Stimulated activated naive B cell treated with anti-CD40 and anti-IgM and Interleukin-4, amounts not matched to agents 10 μg/mL and 1 μg/mL and 100 μg/mL, for 72 hours (primary cell): Measurements from ENCODE around the gene ZNF841.

ENCODE experiments used
- ATAC-seq, 2 donors: fragments of 150-1000 bp; cut with Tn5 transposase; replicated peaks; 2 replicates each; pipeline ENCODE4 v1.10.0; 2021; ENCODE audit warnings: moderate library complexity in 1 of 2
- DNase-seq: peaks from one replicate; pipeline ENCODE4 v3.0.0; 2021
- H3K27ac Mint-ChIP-seq: one replicate; pipeline ENCODE4 v1.8.0; 2022; ENCODE audit warnings: mild to moderate bottlenecking, mixed read lengths
- H3K27me3 Mint-ChIP-seq, 2 donors: one replicate each; pipeline ENCODE4 v1.8.0; 2022; ENCODE audit warnings: mixed read lengths in 2 of 2
- H3K36me3 Mint-ChIP-seq, 2 donors: one replicate each; pipeline ENCODE4 v1.8.0; 2022; ENCODE audit warnings: mixed read lengths in 2 of 2, mild to moderate bottlenecking in 1 of 2
- H3K4me1 Mint-ChIP-seq, 2 donors: one replicate each; pipeline ENCODE4 v1.8.0; 2022; ENCODE audit warnings: mixed read lengths in 2 of 2, mild to moderate bottlenecking in 1 of 2
- H3K4me3 Mint-ChIP-seq, 2 donors: one replicate each; pipeline ENCODE4 v1.8.0; 2022; ENCODE audit warnings: mild to moderate bottlenecking in 2 of 2, mixed read lengths in 2 of 2, moderate library complexity in 1 of 2
- H3K9me3 Mint-ChIP-seq, 2 donors: one replicate each; pipeline ENCODE4 v1.8.0; 2022; ENCODE audit warnings: mixed read lengths in 2 of 2, mild to moderate bottlenecking in 1 of 2

Gene ZNF841

DNA sequence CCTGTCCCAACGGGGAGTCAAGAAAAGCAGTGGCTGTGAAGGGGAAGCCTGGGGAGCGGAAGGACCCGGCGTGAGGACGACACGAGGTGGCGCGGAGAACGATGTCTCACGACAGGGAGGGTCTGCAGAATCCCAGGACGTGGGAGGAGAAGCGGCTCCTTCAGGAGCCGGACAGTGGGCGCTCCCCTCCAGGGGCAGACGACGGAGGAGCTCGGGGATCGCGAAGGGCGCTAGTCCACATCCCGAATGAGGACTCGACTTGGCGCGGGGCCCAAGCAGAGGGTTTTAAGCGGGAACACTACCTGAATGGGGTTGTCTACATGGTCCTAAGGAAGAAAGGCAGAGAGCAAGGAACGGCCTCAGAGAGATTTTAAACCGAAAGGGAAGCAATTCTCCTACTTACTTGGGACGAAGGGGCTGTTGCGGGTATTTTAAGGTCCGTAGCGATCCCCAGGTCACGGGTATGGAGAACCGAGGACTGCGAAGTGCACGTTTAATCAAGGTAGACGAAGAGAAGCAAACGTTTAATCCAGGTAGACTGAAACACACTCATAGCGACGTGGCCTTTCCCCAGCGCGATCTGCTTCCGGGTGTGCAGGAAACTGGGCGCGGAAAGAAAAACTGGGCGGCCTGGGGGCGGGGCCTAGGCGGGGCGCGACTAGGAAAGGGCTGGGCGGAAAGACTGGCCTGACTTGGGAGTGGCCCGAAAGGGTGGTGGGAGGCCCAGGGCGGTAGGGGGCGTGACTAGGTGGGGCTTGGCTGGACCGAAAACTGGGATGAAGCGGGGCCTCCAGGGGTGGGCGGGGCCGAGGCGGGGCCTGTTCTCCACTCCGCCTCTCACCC lies at the start of gene ZNF841:
ZNF841 (minus strand) TSS at position 594 of the 843 bp plus-strand sequence. CDS start 10,964 bp downstream, outside the sequence.
- Mint-ChIP-seq H3K27ac (peak within 1 kb of the TSS; percentile 98), H3K4me1 (peaks cover 16 to 28% of the 10 kb centered on the region in 2 donors), H3K36me3 (peaks cover 56 to 65% of the 10 kb centered on the region in 2 donors), H3K9me3 (peaks cover 19 to 25% of the 10 kb centered on the region in 2 donors), H3K4me3 (peak within 1 kb of the TSS; percentile 95 to 98), H3K27me3 (peaks cover 4 to 5% of the 10 kb centered on the region in 2 donors)
- ATAC-seq (peak; percentile 99), DNase-seq (peak; percentile 92)

DNA sequence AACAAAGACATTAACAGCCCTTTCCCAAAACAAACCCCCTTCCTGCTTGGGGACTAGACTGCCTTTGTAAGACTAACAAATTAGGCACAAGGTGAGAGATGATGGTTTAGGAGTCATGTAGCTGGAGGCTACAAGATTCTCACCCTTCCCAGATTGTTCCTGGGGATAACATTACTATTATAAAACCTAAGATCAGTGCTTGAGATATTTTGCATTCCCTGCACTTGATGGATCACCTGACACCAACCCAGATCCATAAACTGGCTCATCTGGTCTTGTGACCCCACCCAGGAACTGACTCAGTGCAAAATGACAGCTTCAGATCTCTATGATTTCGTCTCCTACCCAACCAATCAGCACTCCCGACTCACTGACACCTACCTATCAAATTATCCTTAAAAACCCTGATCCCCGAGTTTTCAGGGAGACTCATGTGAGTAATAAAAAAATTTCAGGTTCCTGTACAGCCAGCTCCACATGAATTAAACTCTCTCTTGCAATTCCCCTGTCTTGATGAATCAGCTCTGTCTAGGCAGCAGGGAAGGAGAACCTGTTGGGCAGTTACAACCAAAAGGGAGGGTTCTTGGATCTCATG lies 46.5 kb upstream of the ZNF841 start:
- Mint-ChIP-seq H3K9me3 (peaks cover 0 to 7% of the 10 kb centered on the region in 2 donors), H3K36me3 (peaks cover 4 to 33% of the 10 kb centered on the region in 2 donors), H3K27me3 (no peaks in the 10 kb centered on the region), H3K4me1 (peaks cover 18 to 44% of the 10 kb centered on the region in 2 donors), H3K4me3 (no peak overlapping the region), H3K27ac (no peak overlapping the region)
- ATAC-seq (no peak), DNase-seq (no peak)

DNA sequence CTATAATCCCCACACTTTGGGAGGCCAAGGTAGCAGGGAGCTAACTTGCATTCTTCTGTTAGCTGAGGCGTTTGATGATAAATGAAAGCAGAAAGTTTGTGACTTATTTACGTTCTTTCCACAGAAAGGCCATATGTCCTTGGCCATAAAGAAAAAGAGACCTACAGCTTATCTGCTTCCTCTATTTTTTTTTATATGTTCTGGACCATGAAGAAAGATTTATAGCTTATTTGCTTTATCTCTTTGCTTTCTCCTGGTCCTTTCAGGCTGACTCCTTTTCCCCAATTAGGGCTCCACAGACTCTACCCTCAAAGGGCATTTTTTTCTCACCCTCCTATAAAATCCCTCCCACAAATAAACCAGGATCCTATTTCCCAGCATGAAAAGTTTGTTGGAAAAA lies 45.6 kb upstream of the ZNF841 start:
- peak overlapping the region in 1 of 2 donors; percentile 0 for H3K4me3 Mint-ChIP-seq
- H3K36me3 Mint-ChIP-seq, result peaks cover 4 to 32% of the 10 kb centered on the region in 2 donors
- H3K4me1 Mint-ChIP-seq, result peaks cover 18 to 44% of the 10 kb centered on the region in 2 donors
- no peak for ATAC-seq
- no peak for DNase-seq
- no peaks in the 10 kb centered on the region for H3K27me3 Mint-ChIP-seq
- peaks cover 0 to 7% of the 10 kb centered on the region in 2 donors for H3K9me3 Mint-ChIP-seq
- peak overlapping the region; percentile 22 for H3K27ac Mint-ChIP-seq

DNA sequence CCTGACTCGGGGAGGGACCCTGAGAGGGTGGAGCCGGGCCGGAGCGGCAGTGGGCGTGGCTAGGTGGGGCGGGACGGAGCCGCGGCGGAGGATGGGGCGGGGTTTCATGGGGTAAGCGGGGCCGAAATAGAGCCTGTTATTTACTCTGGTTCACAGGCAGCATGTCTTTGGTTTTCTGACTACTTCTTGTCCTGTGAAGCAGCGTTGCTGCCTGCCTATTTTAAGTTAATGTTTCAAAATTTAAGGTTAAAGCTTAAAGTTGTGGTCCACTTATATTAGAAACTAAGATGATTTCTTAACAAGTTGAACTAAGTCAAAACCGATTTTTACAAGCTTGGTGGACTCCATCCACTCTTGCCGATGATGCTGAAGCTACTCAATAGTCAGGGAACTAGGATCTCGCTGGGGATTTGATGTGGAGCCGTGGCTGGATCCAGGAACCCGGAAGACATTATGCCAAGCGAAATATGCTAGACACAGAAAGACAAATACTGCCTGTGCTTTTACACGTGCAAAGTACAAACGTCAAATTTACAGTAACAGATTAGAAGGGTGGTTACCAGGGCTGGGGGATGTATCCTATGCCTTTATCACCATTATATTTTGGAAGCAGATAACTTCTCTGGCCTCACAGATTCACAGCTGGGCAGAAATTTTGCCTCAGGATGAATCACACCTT lies 44.6 kb upstream of the ZNF841 start:
- peaks cover under 1 to 33% of the 10 kb centered on the region in 2 donors for H3K36me3 Mint-ChIP-seq
- peak overlapping the region; percentile 93 for H3K27ac Mint-ChIP-seq
- peaks cover 16 to 44% of the 10 kb centered on the region in 2 donors for H3K4me1 Mint-ChIP-seq
- H3K4me3 Mint-ChIP-seq, result peak overlapping the region; percentile 93 to 99
- no peaks in the 10 kb centered on the region for H3K27me3 Mint-ChIP-seq
- no peak for DNase-seq
- peaks cover 0 to 4% of the 10 kb centered on the region in 2 donors for H3K9me3 Mint-ChIP-seq
- ATAC-seq, result peak; percentile 94 to 97

DNA sequence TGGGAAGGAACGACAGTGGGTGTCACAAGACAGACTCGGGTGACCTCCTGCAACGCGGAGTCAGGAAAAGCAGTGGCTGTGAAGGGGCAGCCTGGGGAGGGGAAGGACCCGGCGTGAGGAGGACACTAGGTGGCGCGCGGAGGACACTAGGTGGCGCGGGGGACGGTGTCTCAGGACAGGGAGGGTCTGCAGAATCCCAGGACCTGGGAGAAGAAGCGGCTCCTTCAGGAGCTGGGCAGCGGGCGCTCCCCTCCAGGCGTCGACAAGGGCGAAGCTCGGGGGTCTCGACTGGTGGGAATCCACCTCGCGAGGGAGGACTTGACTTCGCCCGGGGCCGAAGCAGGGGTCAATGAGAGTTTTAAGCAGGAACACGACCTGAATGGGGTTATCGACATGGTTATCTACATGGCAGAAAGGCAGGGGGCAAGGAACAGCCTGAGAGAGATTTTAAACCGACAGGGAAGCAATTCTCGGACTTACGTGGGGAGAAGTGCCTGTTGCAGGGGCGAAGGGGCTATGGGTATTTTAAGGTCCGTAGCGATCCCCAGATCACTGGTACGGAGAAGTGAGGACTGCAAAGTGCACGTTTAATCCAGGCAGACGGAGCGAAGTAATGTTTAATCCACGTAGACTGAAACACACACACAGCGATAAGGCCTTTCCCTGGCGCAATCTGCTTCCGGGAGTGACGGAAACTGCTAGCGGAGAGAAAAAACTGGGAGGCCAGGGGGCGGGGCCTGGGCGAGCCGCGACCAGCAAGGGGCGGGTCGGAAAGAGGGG lies 43.9 kb upstream of the ZNF841 start, which contains the start of gene ZNF616:
ZNF616 (minus strand) TSS at position 687 of the 780 bp plus-strand sequence. CDS start 9,426 bp downstream, outside the sequence.
- peak; percentile 94 for DNase-seq
- peaks cover 18 to 40% of the 10 kb centered on the region in 2 donors for H3K4me1 Mint-ChIP-seq
- H3K9me3 Mint-ChIP-seq, result peaks cover 0 to 4% of the 10 kb centered on the region in 2 donors
- peak; percentile 87 to 90 for ATAC-seq
- peak within 1 kb of the TSS; percentile 93 for H3K27ac Mint-ChIP-seq
- H3K27me3 Mint-ChIP-seq, result no peaks in the 10 kb centered on the region
- H3K36me3 Mint-ChIP-seq, result peaks cover 4 to 39% of the 10 kb centered on the region in 2 donors
- H3K4me3 Mint-ChIP-seq, result peak within 1 kb of the TSS; percentile 93 to 99

DNA sequence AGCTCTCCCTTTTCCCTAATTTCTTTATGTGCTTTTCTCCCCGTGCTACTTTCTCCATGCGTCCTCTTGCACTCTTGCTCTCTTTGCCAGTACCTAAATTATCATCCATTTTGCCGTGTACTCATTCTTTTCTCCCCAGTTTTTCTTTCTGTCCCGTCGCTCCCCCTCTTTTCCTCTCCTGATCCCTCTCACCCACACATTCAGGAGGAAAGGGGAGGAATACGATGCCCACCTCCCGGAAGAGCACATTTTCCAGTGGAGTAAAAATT lies 43.4 kb upstream of the ZNF841 start:
- H3K9me3 Mint-ChIP-seq, result peaks cover 0 to 4% of the 10 kb centered on the region in 2 donors

DNA sequence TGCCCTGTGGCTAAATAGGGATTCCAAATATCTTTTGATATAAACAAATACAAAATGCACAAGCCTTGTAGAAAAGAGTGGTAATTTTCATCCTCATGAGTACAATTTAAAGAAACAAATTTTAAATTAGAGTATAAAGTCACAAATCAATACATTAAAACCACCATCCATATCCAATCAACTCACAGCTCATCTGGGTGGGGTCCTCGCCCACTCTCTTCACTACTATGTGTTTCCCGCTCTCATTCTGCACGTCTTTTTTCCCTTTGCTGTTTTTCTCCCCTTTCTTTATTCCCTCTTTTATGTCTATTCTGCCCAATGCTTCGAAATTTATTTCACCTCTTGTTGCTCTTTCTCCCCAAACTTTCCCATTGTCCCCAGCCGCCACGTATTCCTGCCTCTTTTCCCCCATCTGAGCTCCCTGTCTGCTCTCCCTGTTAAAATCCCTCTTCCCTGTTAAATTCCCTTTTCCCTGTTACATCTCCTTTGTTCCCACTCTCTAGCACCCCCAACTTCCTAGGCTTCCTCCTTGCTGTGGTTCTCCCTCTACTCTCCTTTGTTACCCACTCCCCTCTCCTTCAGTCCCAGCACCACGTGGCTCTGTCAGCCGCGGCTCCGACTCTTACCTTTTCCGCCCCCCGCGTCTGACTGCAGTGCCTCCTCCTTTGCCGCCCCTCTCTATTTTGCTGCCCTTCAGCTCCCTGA lies 42.9 kb upstream of the ZNF841 start:
- Mint-ChIP-seq H3K36me3 (peaks cover 7 to 47% of the 10 kb centered on the region in 2 donors), H3K4me1 (peaks cover 18 to 37% of the 10 kb centered on the region in 2 donors), H3K9me3 (peaks cover 0 to 4% of the 10 kb centered on the region in 2 donors), H3K27me3 (no peaks in the 10 kb centered on the region), H3K4me3 (peak overlapping the region; percentile 93 to 99), H3K27ac (peak overlapping the region; percentile 93)
- DNase-seq, result no peak
- peak in 1 of 2 donors; percentile 31 for ATAC-seq

More for the DNA sequence above, 43.4 kb upstream of the ZNF841 start:
- Mint-ChIP-seq H3K27me3 (no peaks in the 10 kb centered on the region), H3K4me1 (peaks cover 18 to 37% of the 10 kb centered on the region in 2 donors), H3K4me3 (peak overlapping the region; percentile 93 to 99), H3K27ac (peak overlapping the region; percentile 93), H3K36me3 (peaks cover 5 to 44% of the 10 kb centered on the region in 2 donors)
- ATAC-seq (no peak), DNase-seq (no peak)

DNA sequence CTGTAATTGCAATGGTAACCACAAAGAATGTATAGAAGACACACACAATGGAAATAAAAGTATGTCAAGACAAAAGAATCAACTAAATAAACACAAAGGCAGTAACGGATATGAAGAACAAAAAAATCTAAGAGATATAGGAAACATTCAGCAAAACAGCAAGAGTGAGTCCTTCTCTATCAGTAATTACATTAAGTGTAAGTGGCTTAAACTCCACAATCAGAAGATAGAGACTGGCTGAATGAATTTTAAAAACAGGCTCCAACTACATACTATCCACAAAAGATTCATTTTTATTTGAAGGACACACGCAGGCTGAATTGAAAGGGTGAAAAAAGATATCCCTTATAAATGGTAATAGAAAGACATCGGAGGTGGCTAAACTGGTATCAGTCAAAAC lies 24.7 kb upstream of the ZNF841 start:
- Mint-ChIP-seq H3K36me3 (peaks cover 85 to 96% of the 10 kb centered on the region in 2 donors), H3K4me3 (no peak overlapping the region), H3K27me3 (no peaks in the 10 kb centered on the region), H3K9me3 (peaks cover 39 to 44% of the 10 kb centered on the region in 2 donors), H3K27ac (no peak overlapping the region), H3K4me1 (no peaks in the 10 kb centered on the region)
- ATAC-seq, result no peak
- no peak for DNase-seq

DNA sequence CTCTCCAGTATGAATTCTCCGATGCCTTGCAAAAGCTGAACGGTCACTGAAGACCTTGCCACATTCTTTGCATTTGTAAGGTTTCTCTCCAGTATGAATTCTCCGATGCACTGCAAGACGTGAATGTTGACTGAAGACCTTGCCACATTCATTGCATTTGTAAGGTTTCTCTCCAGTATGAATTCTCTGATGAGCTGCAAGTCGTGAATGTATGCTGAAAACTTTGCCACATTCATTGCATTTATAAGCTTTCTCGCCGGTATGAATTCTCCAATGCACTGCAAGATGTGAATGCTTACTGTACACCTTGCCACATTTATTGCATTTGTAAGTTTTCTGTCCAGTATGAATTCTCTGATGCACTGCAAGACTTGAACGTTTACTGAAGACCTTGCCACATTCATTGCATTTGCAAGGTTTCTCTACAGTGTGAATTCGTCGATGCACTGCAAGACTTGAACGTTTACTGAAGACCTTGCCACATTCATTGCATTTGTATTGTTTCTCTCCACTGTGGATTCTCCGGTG lies 20.0 kb upstream of the ZNF841 start:
- peaks cover 71 to 77% of the 10 kb centered on the region in 2 donors for H3K36me3 Mint-ChIP-seq
- peaks cover 52 to 53% of the 10 kb centered on the region in 2 donors for H3K9me3 Mint-ChIP-seq
- no peak for ATAC-seq

DNA sequence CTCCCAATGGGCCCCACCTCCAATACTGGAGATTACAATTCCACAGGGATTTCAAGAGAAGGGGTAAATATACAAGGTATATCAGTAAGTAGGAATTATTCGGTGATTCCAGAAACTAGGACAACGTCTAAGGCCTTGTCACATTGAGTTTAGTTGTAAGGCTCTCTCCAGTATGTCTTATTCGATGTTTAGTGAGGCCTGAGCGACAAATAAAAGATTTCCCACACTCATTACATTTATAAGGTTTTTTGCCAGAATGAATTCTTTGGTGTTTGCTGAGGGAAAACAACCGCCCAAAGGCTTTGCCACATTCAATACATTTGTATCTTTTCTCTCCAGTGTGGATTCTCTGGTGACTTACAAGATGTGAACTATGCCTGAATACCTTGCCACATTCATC lies 19.1 kb upstream of the ZNF841 start:
- no peaks in the 10 kb centered on the region for H3K4me1 Mint-ChIP-seq
- DNase-seq (no peak), ATAC-seq (no peak)
- H3K36me3 Mint-ChIP-seq, result peaks cover 64 to 72% of the 10 kb centered on the region in 2 donors
- H3K4me3 Mint-ChIP-seq, result no peak overlapping the region
- no peaks in the 10 kb centered on the region for H3K27me3 Mint-ChIP-seq
- H3K27ac Mint-ChIP-seq, result no peak overlapping the region
- H3K9me3 Mint-ChIP-seq, result peaks cover 46 to 53% of the 10 kb centered on the region in 2 donors

More for the DNA sequence above, 20.0 kb upstream of the ZNF841 start:
- no peak overlapping the region for H3K4me3 Mint-ChIP-seq
- H3K27me3 Mint-ChIP-seq, result no peaks in the 10 kb centered on the region
- H3K27ac Mint-ChIP-seq, result no peak overlapping the region
- DNase-seq, result no peak
- H3K4me1 Mint-ChIP-seq, result no peaks in the 10 kb centered on the region

DNA sequence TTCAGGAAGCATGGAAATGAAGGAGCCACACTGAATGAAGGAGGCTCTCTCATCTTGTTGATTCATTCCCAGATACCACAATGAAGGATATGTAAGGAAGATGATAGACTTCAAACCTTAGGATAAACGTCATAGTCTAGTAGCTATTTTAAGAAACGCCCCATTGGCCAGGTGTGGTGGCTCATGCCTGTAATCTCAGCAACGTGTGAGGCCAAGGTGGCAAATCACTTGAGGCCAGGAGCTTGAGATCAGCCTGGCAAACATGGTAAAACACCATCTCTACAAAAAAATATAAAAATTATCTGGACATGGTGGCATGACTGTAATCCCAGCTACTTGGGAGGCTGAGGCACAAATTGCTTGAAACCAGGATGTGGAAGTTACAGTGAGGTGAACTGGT lies 17.1 kb upstream of the ZNF841 start:
- DNase-seq (no peak), ATAC-seq (no peak)
- Mint-ChIP-seq H3K36me3 (peaks cover 47 to 52% of the 10 kb centered on the region in 2 donors), H3K4me3 (no peak overlapping the region), H3K9me3 (peaks cover 45 to 49% of the 10 kb centered on the region in 2 donors), H3K4me1 (no peaks in the 10 kb centered on the region), H3K27ac (no peak overlapping the region), H3K27me3 (no peaks in the 10 kb centered on the region)

DNA sequence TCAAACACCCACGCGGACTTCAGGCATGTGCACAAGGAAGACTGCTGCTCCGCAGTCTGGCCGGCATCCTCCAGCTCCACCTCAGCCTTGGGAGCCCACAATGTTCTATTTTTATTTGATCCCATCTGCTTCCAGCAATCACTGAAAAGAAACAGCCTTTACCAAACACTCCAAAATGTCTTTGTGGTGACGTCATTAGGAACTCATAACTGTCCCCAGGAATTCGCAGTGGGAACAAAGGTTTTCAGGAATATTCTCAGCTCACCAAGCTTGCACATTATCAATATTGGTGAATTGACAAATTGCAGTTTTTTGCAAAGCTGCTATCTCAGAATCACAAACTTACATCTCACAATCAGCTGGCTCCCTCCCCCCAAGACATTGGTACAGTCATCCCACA lies 15.2 kb upstream of the ZNF841 start:
- no peak overlapping the region for H3K27ac Mint-ChIP-seq
- peaks cover 48% of the 10 kb centered on the region in 2 donors for H3K9me3 Mint-ChIP-seq

DNA sequence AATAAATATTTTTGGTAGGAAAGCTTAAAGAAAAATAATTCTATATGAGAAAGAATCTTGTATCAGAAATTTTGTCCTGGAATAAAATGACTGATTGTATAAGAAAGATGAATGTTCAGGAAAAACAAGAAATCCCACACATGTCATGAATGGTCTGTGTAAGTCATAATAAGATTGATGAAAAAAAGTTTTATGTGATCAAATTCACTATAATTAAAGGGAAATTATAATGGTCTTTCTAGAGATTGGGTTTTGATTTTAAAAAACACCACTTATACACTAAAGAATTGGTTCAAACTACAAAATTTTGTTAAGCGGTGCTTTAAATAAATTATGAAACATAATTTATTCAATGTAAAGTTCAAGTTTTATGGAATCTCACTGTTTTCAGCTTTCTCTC lies 7.2 kb upstream of the ZNF841 start:
- DNase-seq (no peak), ATAC-seq (no peak)
- H3K4me1 Mint-ChIP-seq, result no peaks in the 10 kb centered on the region
- peaks cover 14 to 22% of the 10 kb centered on the region in 2 donors for H3K36me3 Mint-ChIP-seq
- H3K9me3 Mint-ChIP-seq, result peaks cover 19 to 21% of the 10 kb centered on the region in 2 donors
- H3K27ac Mint-ChIP-seq, result no peak overlapping the region
- no peak overlapping the region for H3K4me3 Mint-ChIP-seq
- peaks cover 4 to 5% of the 10 kb centered on the region in 2 donors for H3K27me3 Mint-ChIP-seq

More for the DNA sequence above, 15.2 kb upstream of the ZNF841 start:
- H3K4me1 Mint-ChIP-seq, result no peaks in the 10 kb centered on the region
- H3K27me3 Mint-ChIP-seq, result no peaks in the 10 kb centered on the region
- ATAC-seq (no peak), DNase-seq (no peak)
- H3K4me3 Mint-ChIP-seq, result no peak overlapping the region
- peaks cover 42 to 50% of the 10 kb centered on the region in 2 donors for H3K36me3 Mint-ChIP-seq
